CD4-positive, alpha-beta memory T cell (primary cell): Measurements from ENCODE around the gene CGNL1. TPM values are rescaled to one million over a fixed set of nuclear protein-coding genes. Genes with fewer than 3 reads are reported as not detected.

Experiments
- CTCF ChIA-PET: fragments of 350-600 bp; sonication (Branson Sonifier 250); formaldehyde crosslinking; loops from one replicate; lab custom pipeline; 2021; ENCODE audit warnings: inconsistent platforms; ENCODE audit not compliant: partially characterized antibody; lab: Charles Lee
- POLR2A ChIA-PET: fragments of 350-600 bp; sonication (Branson Sonifier 250); formaldehyde crosslinking; loops from one replicate; lab custom pipeline; 2021; ENCODE audit not compliant: partially characterized antibody; lab: Charles Lee
- DNase-seq, 5 donors: peaks; one replicate each; pipeline versions ENCODE4 v3.0.0 to v3.0.0-alpha.2; 2020 to 2022; ENCODE audit warnings: mixed read lengths in 1 of 5
- H3K27ac ChIP-seq: one replicate; pipeline ENCODE4 v1.7.0; 2013; ENCODE audit warnings: low read depth, low read length
- H3K27me3 ChIP-seq: 2 replicates; pipeline ENCODE4 v1.7.0; 2013; ENCODE audit warnings: mild to moderate bottlenecking, low read length, moderate library complexity; ENCODE audit not compliant: insufficient read depth
- H3K36me3 ChIP-seq: 2 replicates; pipeline ENCODE4 v1.7.0; 2013; ENCODE audit warnings: mild to moderate bottlenecking, low read length, moderate library complexity; ENCODE audit not compliant: insufficient read depth
- H3K4me1 ChIP-seq: 2 replicates; pipeline ENCODE4 v1.7.0; 2013; ENCODE audit warnings: mild to moderate bottlenecking, low read length, moderate library complexity; ENCODE audit not compliant: insufficient read depth
- H3K4me3 ChIP-seq, 2 donors: one replicate each; pipeline ENCODE4 v1.7.0; 2013; ENCODE audit warnings: low read length in 2 of 2, mild to moderate bottlenecking in 1 of 2
- H3K9me3 ChIP-seq, 2 donors: one replicate each; pipeline ENCODE4 v1.7.0; 2013; ENCODE audit warnings: low read length in 2 of 2, control low read depth in 1 of 2; ENCODE audit not compliant: control insufficient read depth in 1 of 2
- H3K27ac Mint-ChIP-seq, 7 donors: one replicate each; pipeline ENCODE4 v1.8.0; 2020 to 2021; ENCODE audit warnings: mixed read lengths in 7 of 7, mild to moderate bottlenecking in 6 of 7, inconsistent platforms in 3 of 7, moderate library complexity in 3 of 7
- H3K27me3 Mint-ChIP-seq, 2 donors: one replicate each; pipeline ENCODE4 v1.8.0; 2020 to 2021; ENCODE audit warnings: mixed read lengths in 2 of 2
- H3K36me3 Mint-ChIP-seq, 2 donors: one replicate each; pipeline ENCODE4 v1.8.0; 2020 to 2021; ENCODE audit warnings: mixed read lengths in 2 of 2, inconsistent platforms in 1 of 2, mild to moderate bottlenecking in 1 of 2
- H3K4me1 Mint-ChIP-seq, 4 donors: one replicate each; pipeline ENCODE4 v1.8.0; 2020 to 2021; ENCODE audit warnings: mixed read lengths in 4 of 4, mild to moderate bottlenecking in 1 of 4
- H3K4me3 Mint-ChIP-seq, 8 donors: one replicate each; pipeline ENCODE4 v1.8.0; 2020 to 2021; ENCODE audit warnings: mixed read lengths in 8 of 8, mild to moderate bottlenecking in 7 of 8, moderate library complexity in 6 of 8, inconsistent platforms in 3 of 8
- H3K9me3 Mint-ChIP-seq, 8 donors: one replicate each; pipeline ENCODE4 v1.8.0; 2020 to 2021; ENCODE audit warnings: mixed read lengths in 8 of 8, mild to moderate bottlenecking in 5 of 8, inconsistent platforms in 3 of 8, moderate library complexity in 1 of 8
- intact Hi-C: fragments of 100-400 bp; cut with micrococcal nuclease; formaldehyde crosslinking; loops from one replicate; pipeline ENCODE4 v1.15.1; 2023
- polyA plus RNA-seq, 2 donors: library from polyadenylated mRNA; unstranded; fragments of 300-500 nt; fragmentation: Illumina TruSeq; gene quantifications; one replicate each; pipeline ENCODE4 v1.2.3, GENCODE V29; 2021
- total RNA-seq, 2 experiments: library from RNA; stranded (reverse); gene quantifications; one replicate each; pipeline ENCODE4 v1.2.3, GENCODE V29; 2021

Gene CGNL1
- total and polyA plus RNA-seq, 4 experiments from 2014 or later = not detected

- POLR2A ChIA-PET = interaction anchor here (0.7 kb wide), 1 partner anchor 372 kb away, joined by 3 read pairs; no protein-coding TSS in a partner anchor
These were observed 190.5 kb downstream of the CGNL1 start for GRCh38 chr15:57566834-57567233.

GRCh38 chr15:57567891-57568290, 191.6 kb downstream of the CGNL1 start:
- Mint-ChIP-seq H3K36me3 (no peaks in the 10 kb centered on the region), H3K4me1 (peaks cover 15 to 29% (median 21%) of the 10 kb centered on the region in 4 donors), H3K27ac (peak overlapping the region in 1 of 7 donors; percentile 81), H3K27me3 (peaks cover 0 to 8% of the 10 kb centered on the region in 2 donors), H3K9me3 (peaks cover 0 to 2% (median 0%) of the 10 kb centered on the region in 8 donors), H3K4me3 (no peak overlapping the region)
- POLR2A ChIA-PET = no interaction called here
- CTCF ChIA-PET = interaction anchor here (0.8 to 1.0 kb wide), 2 partner anchors 8 to 14 kb away, joined by 3 read pairs; no protein-coding TSS in a partner anchor
- intact Hi-C loops = loop anchor here (10.0 kb wide), 1 partner anchor 1957 kb away; no protein-coding TSS in a partner anchor
- DNase-seq = no peak
- Histone ChIP-seq H3K27me3 (no peaks in the 10 kb centered on the region), H3K36me3 (no peaks in the 10 kb centered on the region), H3K4me1 (peaks cover 11% of the 10 kb centered on the region), H3K9me3 (no peaks in the 10 kb centered on the region), H3K4me3 (no peak overlapping the region), H3K27ac (no peak overlapping the region)

More at GRCh38 chr15:57566834-57567233, 190.5 kb downstream of the CGNL1 start:
- intact Hi-C loops = loop anchor here (10.0 kb wide), 1 partner anchor 1958 kb away; no protein-coding TSS in a partner anchor
- Mint-ChIP-seq H3K36me3 (no peaks in the 10 kb centered on the region), H3K4me1 (peaks cover 22 to 40% (median 31%) of the 10 kb centered on the region in 4 donors), H3K27ac (no peak overlapping the region), H3K27me3 (peaks cover 0 to 8% of the 10 kb centered on the region in 2 donors), H3K4me3 (no peak overlapping the region), H3K9me3 (peaks cover 0 to 2% (median 0%) of the 10 kb centered on the region in 8 donors)
- Histone ChIP-seq H3K27me3 (no peaks in the 10 kb centered on the region), H3K4me1 (peaks cover 17% of the 10 kb centered on the region), H3K27ac (no peak overlapping the region), H3K4me3 (no peak overlapping the region), H3K36me3 (no peaks in the 10 kb centered on the region), H3K9me3 (no peaks in the 10 kb centered on the region)
- CTCF ChIA-PET = interaction anchor here (1.0 kb wide), 2 partner anchors 21 to 294 kb away, joined by 3 read pairs; no protein-coding TSS in a partner anchor
- DNase-seq = no peak

GRCh38 chr15:57568299-57568698, 192.0 kb downstream of the CGNL1 start:
- H3K9me3 ChIP-seq = no peaks in the 10 kb centered on the region
- peaks cover 13 to 25% (median 19%) of the 10 kb centered on the region in 4 donors for H3K4me1 Mint-ChIP-seq
- no peaks in the 10 kb centered on the region for H3K27me3 ChIP-seq
- no peak overlapping the region for H3K27ac ChIP-seq
- no peak overlapping the region for H3K4me3 Mint-ChIP-seq
- ChIA-PET CTCF (interaction anchor here (0.8 to 1.0 kb wide), 2 partner anchors 8 to 14 kb away, joined by 3 read pairs; no protein-coding TSS in a partner anchor), POLR2A (no interaction called here)
- intact Hi-C loops = loop anchor here (10.0 kb wide), 1 partner anchor 1957 kb away; no protein-coding TSS in a partner anchor
- H3K27me3 Mint-ChIP-seq = peaks cover 0 to 8% of the 10 kb centered on the region in 2 donors
- no peak for DNase-seq
- peaks cover 0 to 2% (median 0%) of the 10 kb centered on the region in 8 donors for H3K9me3 Mint-ChIP-seq
- H3K4me1 ChIP-seq = peaks cover 11% of the 10 kb centered on the region
- H3K27ac Mint-ChIP-seq = peak overlapping the region in 1 of 7 donors; percentile 81
- H3K36me3 ChIP-seq = no peaks in the 10 kb centered on the region
- no peaks in the 10 kb centered on the region for H3K36me3 Mint-ChIP-seq
- no peak overlapping the region for H3K4me3 ChIP-seq

- no peak overlapping the region for H3K4me3 Mint-ChIP-seq
These were observed 194.0 kb downstream of the CGNL1 start for GRCh38 chr15:57570340-57570739.

GRCh38 chr15:57570994-57571393, 194.7 kb downstream of the CGNL1 start:
- POLR2A ChIA-PET = no interaction called here
- DNase-seq = no peak
- CTCF ChIA-PET = interaction anchor here (3.9 kb wide), 1 partner anchor 11 kb away, joined by 20 read pairs; no protein-coding TSS in a partner anchor

More at GRCh38 chr15:57570340-57570739, 194.0 kb downstream of the CGNL1 start:
- ChIA-PET POLR2A (no interaction called here), CTCF (no interaction called here)
- H3K9me3 ChIP-seq = no peaks in the 10 kb centered on the region
- no peak overlapping the region for H3K27ac Mint-ChIP-seq
- no peak overlapping the region for H3K4me3 ChIP-seq
- peaks cover 7% of the 10 kb centered on the region for H3K4me1 ChIP-seq
- no peaks in the 10 kb centered on the region for H3K36me3 ChIP-seq
- intact Hi-C loops = no loop called here
- H3K36me3 Mint-ChIP-seq = no peaks in the 10 kb centered on the region
- H3K27me3 Mint-ChIP-seq = peaks cover 0 to 8% of the 10 kb centered on the region in 2 donors
- H3K27ac ChIP-seq = no peak overlapping the region
- H3K4me1 Mint-ChIP-seq = peaks cover 7 to 14% (median 10%) of the 10 kb centered on the region in 4 donors
- DNase-seq = no peak
- no peaks in the 10 kb centered on the region for H3K27me3 ChIP-seq
- peaks cover 0 to 2% (median 0%) of the 10 kb centered on the region in 8 donors for H3K9me3 Mint-ChIP-seq

GRCh38 chr15:57571725-57572124, 195.4 kb downstream of the CGNL1 start:
- no peaks in the 10 kb centered on the region for H3K36me3 Mint-ChIP-seq
- no peaks in the 10 kb centered on the region for H3K9me3 ChIP-seq
- H3K4me1 ChIP-seq = no peaks in the 10 kb centered on the region
- H3K4me3 Mint-ChIP-seq = no peak overlapping the region
- DNase-seq = no peak
- no peaks in the 10 kb centered on the region for H3K36me3 ChIP-seq
- H3K27ac Mint-ChIP-seq = no peak overlapping the region
- intact Hi-C loops = no loop called here
- no peaks in the 10 kb centered on the region for H3K27me3 ChIP-seq
- ChIA-PET POLR2A (no interaction called here), CTCF (interaction anchor here (1.2 to 3.9 kb wide), 2 partner anchors 11 to 160 kb away, joined by 3 to 20 read pairs; no protein-coding TSS in a partner anchor)
- H3K9me3 Mint-ChIP-seq = peaks cover 0 to 2% (median 0%) of the 10 kb centered on the region in 8 donors
- H3K27ac ChIP-seq = no peak overlapping the region
- H3K4me1 Mint-ChIP-seq = peaks cover 0 to under 1% (median under 1%) of the 10 kb centered on the region in 4 donors
- H3K4me3 ChIP-seq = no peak overlapping the region
- H3K27me3 Mint-ChIP-seq = peaks cover 3 to 8% of the 10 kb centered on the region in 2 donors

More at GRCh38 chr15:57570994-57571393, 194.7 kb downstream of the CGNL1 start:
- Mint-ChIP-seq H3K4me3 (no peak overlapping the region), H3K27me3 (peaks cover 2 to 8% of the 10 kb centered on the region in 2 donors), H3K4me1 (peaks cover 2 to 8% (median 5%) of the 10 kb centered on the region in 4 donors), H3K27ac (no peak overlapping the region), H3K36me3 (no peaks in the 10 kb centered on the region), H3K9me3 (peaks cover 0 to 2% (median 0%) of the 10 kb centered on the region in 8 donors)
- Histone ChIP-seq H3K27ac (no peak overlapping the region), H3K27me3 (no peaks in the 10 kb centered on the region), H3K9me3 (no peaks in the 10 kb centered on the region), H3K4me1 (peaks cover under 1% of the 10 kb centered on the region), H3K36me3 (no peaks in the 10 kb centered on the region), H3K4me3 (no peak overlapping the region)
- intact Hi-C loops = no loop called here

GRCh38 chr15:57572468-57572867, 196.2 kb downstream of the CGNL1 start:
- intact Hi-C loops = no loop called here
- ChIA-PET POLR2A (no interaction called here), CTCF (interaction anchor here (1.2 to 3.9 kb wide), 3 partner anchors 9 to 159 kb away, joined by 3 to 20 read pairs (median 3); no protein-coding TSS in a partner anchor)
- no peaks in the 10 kb centered on the region for H3K4me1 ChIP-seq
- H3K4me1 Mint-ChIP-seq = no peaks in the 10 kb centered on the region
- H3K9me3 ChIP-seq = no peaks in the 10 kb centered on the region
- H3K36me3 Mint-ChIP-seq = no peaks in the 10 kb centered on the region
- no peak overlapping the region for H3K27ac ChIP-seq
- no peaks in the 10 kb centered on the region for H3K36me3 ChIP-seq
- no peak overlapping the region for H3K4me3 Mint-ChIP-seq
- H3K27me3 ChIP-seq = no peaks in the 10 kb centered on the region
- no peak overlapping the region for H3K27ac Mint-ChIP-seq
- H3K9me3 Mint-ChIP-seq = peaks cover 0 to 2% (median 0%) of the 10 kb centered on the region in 8 donors
- no peak for DNase-seq
- H3K4me3 ChIP-seq = no peak overlapping the region
- H3K27me3 Mint-ChIP-seq = peaks cover 3 to 5% of the 10 kb centered on the region in 2 donors
